GM18520 (cell line): ENCODE measurements around the gene SPATA6.

Experiments
- ATAC-seq: cut with Tn5 transposase; IDR thresholded peaks from one replicate; pipeline ENCODE4 v1.9.1; 2021; ENCODE audit not compliant: unreplicated experiment

The SPATA6 gene

GRCh38 chr1:48258106-48258505 lies 213.9 kb downstream of the SPATA6 start:
- no peak for ATAC-seq

GRCh38 chr1:48254254-48254653 lies 217.8 kb downstream of the SPATA6 start:
- ATAC-seq = no peak

DNA sequence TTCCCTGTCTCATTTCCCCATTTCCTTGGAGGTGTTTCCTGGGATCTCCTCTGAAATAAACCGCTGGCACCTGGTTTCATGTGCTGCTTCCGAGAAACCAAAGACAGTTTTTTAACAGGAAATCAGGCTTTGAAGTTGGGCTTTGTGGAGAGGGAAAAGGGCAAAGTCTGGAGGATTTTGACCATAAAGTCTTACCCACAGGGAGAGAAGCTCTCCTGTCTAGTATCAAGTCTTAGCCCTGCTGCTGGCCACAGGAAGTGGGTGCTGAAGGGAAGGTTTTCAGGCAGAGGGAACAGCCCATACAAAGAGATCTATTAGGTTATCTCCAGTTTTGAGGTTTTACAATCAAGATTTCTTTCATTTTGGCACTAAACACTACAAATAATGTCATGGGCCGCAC lies 220.2 kb downstream of the SPATA6 start:
- no peak for ATAC-seq

DNA sequence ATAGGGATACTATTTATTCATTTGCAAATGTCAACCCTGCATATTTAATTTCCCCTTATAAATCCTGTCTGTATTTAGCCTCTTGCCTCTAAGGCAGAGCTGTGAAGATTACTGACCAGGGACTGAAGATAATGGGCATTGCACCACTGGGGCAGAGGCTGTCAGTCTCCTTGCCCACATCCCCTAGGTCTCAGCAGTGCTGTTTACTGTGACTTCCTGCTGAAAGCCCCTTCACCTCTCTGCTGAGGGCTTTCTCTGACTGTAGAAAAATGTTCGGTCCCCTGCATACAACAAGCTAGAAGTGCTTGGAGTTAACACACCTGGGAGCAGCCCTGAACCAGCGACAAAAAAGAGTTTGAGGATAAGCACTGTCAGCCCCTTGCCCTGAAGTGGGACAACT lies 220.7 kb downstream of the SPATA6 start:
- no peak for ATAC-seq

GRCh38 chr1:48250572-48250971 lies 221.4 kb downstream of the SPATA6 start:
- ATAC-seq = no peak

DNA sequence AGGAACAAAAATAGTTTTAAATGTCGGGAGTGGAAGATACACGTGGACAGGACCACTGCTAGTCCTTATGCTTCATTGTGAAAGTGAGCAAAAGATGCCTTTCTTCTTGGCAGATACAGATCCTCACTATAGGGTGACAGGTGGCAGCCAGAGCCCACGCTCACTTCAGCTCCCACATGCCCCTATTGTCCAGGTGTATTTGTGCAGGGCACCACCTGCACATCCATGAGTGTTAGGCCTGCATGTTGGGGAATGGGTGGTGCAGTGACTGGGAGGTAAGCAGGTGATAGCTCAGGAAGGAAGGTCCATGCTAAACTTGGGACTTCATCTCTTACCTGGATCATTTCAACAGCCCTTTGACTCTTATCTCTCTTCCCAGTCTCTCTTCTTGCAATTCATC lies 222.1 kb downstream of the SPATA6 start:
- no peak for ATAC-seq

DNA sequence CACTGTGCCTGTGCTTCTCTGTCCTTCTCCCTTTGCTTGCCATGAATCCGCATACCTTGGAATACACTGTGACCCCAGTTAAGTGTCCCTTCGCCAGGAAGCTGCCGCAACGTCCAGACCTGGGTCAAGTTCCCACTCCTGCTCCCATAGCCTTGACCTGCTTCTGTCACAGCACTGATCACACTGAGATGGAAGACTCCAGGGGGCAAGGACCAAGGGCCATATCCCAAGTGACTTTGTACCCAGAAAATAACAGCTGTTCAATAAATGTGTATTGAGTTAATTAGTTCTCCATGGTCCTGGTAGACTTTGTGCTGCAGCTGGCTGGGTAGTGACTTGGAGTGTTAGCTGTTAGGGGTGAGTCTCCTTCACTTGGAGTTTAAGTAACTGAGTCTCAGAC lies 223.6 kb downstream of the SPATA6 start:
- ATAC-seq = no peak

GRCh38 chr1:48246727-48247126 lies 225.3 kb downstream of the SPATA6 start:
- no peak for ATAC-seq
